Suprapubic skin (tissue), 4 donors: Measurements from ENCODE around the gene ARHGAP44. TPM values are rescaled to one million over a fixed set of nuclear protein-coding genes. Genes with fewer than 3 reads are reported as not detected.

ENCODE experiments used
- DNase-seq, 2 donors: peaks; one replicate each; pipeline ENCODE4 v3.0.0-alpha.2; 2019; ENCODE audit warnings: low spot score in 2 of 2
- H3K27ac ChIP-seq: fragments of 200-600 bp; sonication (generic); one replicate; pipeline ENCODE4 v1.5.1; 2019
- H3K27me3 ChIP-seq: fragments of 200-600 bp; sonication (generic); one replicate; pipeline ENCODE4 v1.5.1; 2019
- H3K36me3 ChIP-seq: fragments of 200-600 bp; sonication (generic); one replicate; pipeline ENCODE4 v1.5.1; 2019
- H3K4me1 ChIP-seq: fragments of 200-600 bp; sonication (generic); one replicate; pipeline ENCODE4 v1.5.1; 2019
- H3K4me3 ChIP-seq: fragments of 200-600 bp; sonication (generic); one replicate; pipeline ENCODE4 v1.5.1; 2019; ENCODE audit warnings: mild to moderate bottlenecking
- H3K9me3 ChIP-seq: fragments of 200-600 bp; sonication (generic); one replicate; pipeline ENCODE4 v1.5.1; 2019
- EP300 ChIP-seq: sonication (generic); formaldehyde crosslinking; IDR thresholded peaks from one replicate; pipeline ENCODE4 v1.6.1; 2017; ENCODE audit warnings: antibody characterized with exemption
- POLR2A ChIP-seq, 2 donors: fragments of 450-650 bp; IDR thresholded peaks; one replicate each; pipeline ENCODE4 v1.6.1; 2017; ENCODE audit warnings: antibody characterized with exemption in 2 of 2, mild to moderate bottlenecking in 2 of 2, moderate library complexity in 2 of 2
- POLR2AphosphoS5 ChIP-seq, 3 donors: sonication (generic); formaldehyde crosslinking; IDR thresholded peaks; one replicate each; pipeline ENCODE4 v1.6.1; 2017; ENCODE audit warnings: antibody characterized with exemption in 3 of 3
- WGBS: methylation state at CpG from one replicate; pipeline ENCODE4 v1.1.5; 2018; 5-methylcytosine and 5-hydroxymethylcytosine counted together
- total RNA-seq, 4 donors: library from RNA; depleted of rRNA; stranded (reverse); fragments of >200 nt; gene quantifications; one replicate each; pipeline ENCODE4 v1.1.0, GENCODE V29; 2016
- TF ChIP-seq, protein P1 (sequence below), 2 donors: fragments of 200-600 bp in 1 of 2; fragments of 450-650 bp in 1 of 2; sonication (generic) in 1 of 2; IDR thresholded peaks; one replicate each; pipeline ENCODE4 v1.5.1; 2016 to 2019; ENCODE audit warnings: antibody characterized with exemption in 2 of 2, mild to moderate bottlenecking in 1 of 2, moderate library complexity in 1 of 2

The ARHGAP44 gene
- total RNA-seq, 4 donors from 2014 or later = 3.5 to 7.1 (median 5.3) TPM

DNA sequence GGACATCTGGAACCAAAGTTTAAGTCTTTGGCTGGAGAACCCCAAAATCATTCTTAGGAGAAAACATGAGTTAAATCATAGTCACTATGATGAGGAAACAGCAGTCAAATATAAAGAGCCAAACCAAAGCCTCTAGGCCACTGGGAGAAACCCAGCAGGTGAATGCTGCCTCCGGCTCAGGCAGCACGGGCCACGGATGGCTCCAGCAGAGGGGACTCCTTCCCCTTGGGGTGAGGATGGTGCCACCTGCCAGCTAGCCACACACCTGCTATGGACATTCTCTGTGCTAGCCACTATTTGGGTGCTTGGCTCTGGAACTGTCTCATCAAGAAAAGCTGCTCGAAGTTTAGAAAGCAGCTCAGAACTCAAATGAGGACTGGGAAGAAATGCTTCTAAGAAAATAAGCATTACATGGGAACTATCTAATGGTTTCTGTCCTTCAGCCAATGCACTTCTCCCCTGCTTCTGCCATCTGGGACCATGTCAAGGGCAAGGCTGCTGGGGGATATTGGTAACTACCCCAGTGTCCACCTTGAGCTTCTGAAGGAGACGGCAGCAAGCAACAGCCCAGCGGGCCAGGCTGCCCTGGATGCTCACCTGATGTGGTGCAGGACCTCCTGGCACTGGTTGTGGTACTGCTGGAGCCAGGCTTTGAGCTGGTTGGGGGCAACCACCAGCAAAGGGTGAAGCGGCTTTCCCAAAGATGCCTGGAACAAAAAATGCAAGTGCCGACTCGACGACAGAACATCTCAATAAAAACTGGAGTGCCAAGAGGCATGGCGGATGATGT, 206.0 kb downstream of the ARHGAP44 start:
- WGBS = 94% methylated on average over 11 of the region's 11 CpGs
- H3K4me1 ChIP-seq = no peaks in the 10 kb centered on the region
- H3K9me3 ChIP-seq = no peaks in the 10 kb centered on the region
- H3K27ac ChIP-seq = no peak overlapping the region
- DNase-seq = no peak
- no peak for TF ChIP-seq POLR2A (IDR thresholded peaks at IDR 0.05)
- no peak overlapping the region for H3K4me3 ChIP-seq
- H3K27me3 ChIP-seq = no peaks in the 10 kb centered on the region
- H3K36me3 ChIP-seq = peaks cover 100% of the 10 kb centered on the region

DNA sequence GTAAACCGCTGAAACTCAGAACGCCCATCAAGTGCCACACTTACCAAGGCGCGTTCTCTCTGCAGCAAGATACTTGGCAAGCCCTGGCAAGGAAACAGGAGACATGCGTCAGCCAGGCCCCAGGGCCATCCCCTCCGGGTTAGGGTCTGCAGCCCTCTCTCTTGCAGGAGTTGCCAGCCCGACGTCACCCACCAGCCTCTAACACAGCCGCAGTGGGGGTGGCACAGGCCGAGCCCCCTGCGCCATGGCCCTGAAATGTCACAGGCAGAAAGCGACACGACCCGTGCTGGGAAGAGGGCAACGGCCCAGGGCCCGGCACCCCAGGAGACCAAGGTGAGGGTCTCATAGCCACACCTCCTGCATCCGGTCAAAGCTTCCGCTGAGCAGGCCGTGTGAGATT, 206.6 kb downstream of the ARHGAP44 start:
- Histone ChIP-seq H3K4me3 (no peak overlapping the region), H3K27me3 (no peaks in the 10 kb centered on the region), H3K4me1 (no peaks in the 10 kb centered on the region), H3K27ac (no peak overlapping the region), H3K9me3 (no peaks in the 10 kb centered on the region), H3K36me3 (peaks cover 100% of the 10 kb centered on the region)
- WGBS = 88% methylated on average over 12 of the region's 19 CpGs
- TF ChIP-seq, protein P1, sequence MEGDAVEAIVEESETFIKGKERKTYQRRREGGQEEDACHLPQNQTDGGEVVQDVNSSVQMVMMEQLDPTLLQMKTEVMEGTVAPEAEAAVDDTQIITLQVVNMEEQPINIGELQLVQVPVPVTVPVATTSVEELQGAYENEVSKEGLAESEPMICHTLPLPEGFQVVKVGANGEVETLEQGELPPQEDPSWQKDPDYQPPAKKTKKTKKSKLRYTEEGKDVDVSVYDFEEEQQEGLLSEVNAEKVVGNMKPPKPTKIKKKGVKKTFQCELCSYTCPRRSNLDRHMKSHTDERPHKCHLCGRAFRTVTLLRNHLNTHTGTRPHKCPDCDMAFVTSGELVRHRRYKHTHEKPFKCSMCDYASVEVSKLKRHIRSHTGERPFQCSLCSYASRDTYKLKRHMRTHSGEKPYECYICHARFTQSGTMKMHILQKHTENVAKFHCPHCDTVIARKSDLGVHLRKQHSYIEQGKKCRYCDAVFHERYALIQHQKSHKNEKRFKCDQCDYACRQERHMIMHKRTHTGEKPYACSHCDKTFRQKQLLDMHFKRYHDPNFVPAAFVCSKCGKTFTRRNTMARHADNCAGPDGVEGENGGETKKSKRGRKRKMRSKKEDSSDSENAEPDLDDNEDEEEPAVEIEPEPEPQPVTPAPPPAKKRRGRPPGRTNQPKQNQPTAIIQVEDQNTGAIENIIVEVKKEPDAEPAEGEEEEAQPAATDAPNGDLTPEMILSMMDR (IDR thresholded peaks at IDR 0.05) = no peak
- TF ChIP-seq POLR2A (IDR thresholded peaks at IDR 0.05) (no peak), POLR2AphosphoS5 (IDR thresholded peaks at IDR 0.05) (no peak), EP300 (no peak)
- no peak for DNase-seq

DNA sequence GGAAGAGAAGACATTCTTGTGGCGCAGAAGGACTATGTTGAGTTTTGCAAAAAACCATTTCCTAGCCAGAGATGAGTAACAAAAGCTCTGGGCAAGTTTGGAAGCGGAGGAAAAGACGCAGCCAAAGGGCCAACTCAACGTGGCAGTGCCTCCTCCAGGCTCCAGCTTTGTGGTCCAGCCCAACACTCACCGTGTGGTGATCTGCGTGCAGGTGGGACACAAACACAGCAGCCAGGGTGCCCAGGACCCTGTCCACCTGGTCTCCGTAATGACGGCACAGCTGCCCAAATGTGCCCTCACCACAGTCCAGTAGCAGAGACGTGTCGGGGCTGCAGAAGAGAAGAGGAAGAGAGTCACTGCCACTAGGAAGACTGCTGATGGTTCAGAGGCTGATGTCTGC, 207.1 kb downstream of the ARHGAP44 start:
- no peak for TF ChIP-seq POLR2AphosphoS5 (IDR thresholded peaks at IDR 0.05)
- no peak for TF ChIP-seq EP300
- no peak for TF ChIP-seq POLR2A (IDR thresholded peaks at IDR 0.05)
- TF ChIP-seq, protein P1 (IDR thresholded peaks at IDR 0.05) = no peak
- no peak for DNase-seq
- H3K4me3 ChIP-seq = no peak overlapping the region
- H3K4me1 ChIP-seq = no peaks in the 10 kb centered on the region
- no peaks in the 10 kb centered on the region for H3K9me3 ChIP-seq
- H3K27me3 ChIP-seq = no peaks in the 10 kb centered on the region
- H3K27ac ChIP-seq = no peak overlapping the region
- peaks cover 100% of the 10 kb centered on the region for H3K36me3 ChIP-seq
- 95% methylated on average over 9 of the region's 10 CpGs for WGBS

DNA sequence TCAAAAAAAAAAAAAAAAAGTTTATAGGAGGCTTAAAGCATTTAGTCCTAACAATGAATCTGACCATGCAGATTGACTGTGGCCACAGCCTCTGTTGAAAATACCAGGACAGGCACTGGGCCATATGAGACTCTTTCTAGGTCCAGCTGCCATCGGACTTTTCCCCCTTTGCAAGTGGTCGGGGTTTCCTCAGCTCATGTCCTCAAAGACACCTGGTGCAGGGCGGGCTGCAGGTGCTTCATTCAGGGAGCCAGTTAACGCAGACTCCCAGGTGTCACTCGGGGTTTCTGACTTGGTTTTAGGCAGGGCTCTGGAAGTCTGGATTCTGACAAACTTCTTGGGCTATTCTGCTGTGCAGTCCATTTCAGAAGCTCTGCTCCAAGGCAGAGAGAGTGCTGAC, 207.6 kb downstream of the ARHGAP44 start:
- Histone ChIP-seq H3K4me1 (no peaks in the 10 kb centered on the region), H3K27me3 (no peaks in the 10 kb centered on the region), H3K27ac (no peak overlapping the region), H3K36me3 (peaks cover 99% of the 10 kb centered on the region), H3K9me3 (no peaks in the 10 kb centered on the region), H3K4me3 (no peak overlapping the region)
- 93% methylated on average over 5 of the region's 5 CpGs for WGBS
- TF ChIP-seq, protein P1 (IDR thresholded peaks at IDR 0.05) = no peak
- TF ChIP-seq POLR2A (IDR thresholded peaks at IDR 0.05) (no peak), EP300 (no peak), POLR2AphosphoS5 (IDR thresholded peaks at IDR 0.05) (no peak)
- DNase-seq = peak in 1 of 2 donors; percentile 16

DNA sequence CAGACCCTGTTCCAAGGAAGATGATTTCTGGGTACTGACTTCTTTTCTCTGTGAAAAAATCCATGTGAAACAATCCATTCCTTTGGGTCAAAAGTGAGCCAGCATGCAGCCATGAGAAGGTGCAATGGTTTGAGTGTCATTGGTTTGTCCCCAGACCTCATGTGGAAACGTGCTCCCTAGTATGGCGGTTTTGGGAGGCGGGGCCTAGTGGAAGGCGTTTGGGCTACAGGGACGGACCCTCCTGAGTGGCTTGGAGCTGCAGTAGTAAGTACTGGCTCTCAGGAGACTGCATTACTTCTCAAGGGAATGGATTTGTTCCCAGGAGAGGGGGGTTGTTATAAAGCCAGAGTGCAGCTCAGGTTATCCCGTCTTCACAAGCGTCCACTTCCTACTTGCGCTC, 209.2 kb downstream of the ARHGAP44 start:
- TF ChIP-seq POLR2AphosphoS5 (IDR thresholded peaks at IDR 0.05) (no peak), EP300 (no peak), POLR2A (IDR thresholded peaks at IDR 0.05) (no peak)
- TF ChIP-seq, protein P1 (IDR thresholded peaks at IDR 0.05) = no peak
- Histone ChIP-seq H3K36me3 (peaks cover 98% of the 10 kb centered on the region), H3K27ac (no peak overlapping the region), H3K9me3 (no peaks in the 10 kb centered on the region), H3K4me1 (no peaks in the 10 kb centered on the region), H3K4me3 (no peak overlapping the region), H3K27me3 (no peaks in the 10 kb centered on the region)
- DNase-seq = peak in 1 of 2 donors; percentile 22
- 86% methylated on average over 8 of the region's 8 CpGs for WGBS
